IPS-NIHi7 (cell line): Measurements from ENCODE around the gene TUBB6.

ENCODE experiments used
- DNase-seq: peaks from one replicate; pipeline ENCODE4 v3.0.0; 2012; ENCODE audit warnings: mixed read lengths; ENCODE audit errors: extremely low spot score

The TUBB6 gene

GRCh38 chr18:12307701-12308385 lies at the start of gene TUBB6:
TSS of gene TUBB6 (plus strand) at chr18:12308241. CDS start at chr18:12308293, 52 bp downstream.
- peak; percentile 93 for DNase-seq

GRCh38 chr18:12258719-12259705 lies 49.0 kb upstream of the TUBB6 start:
- no peak for DNase-seq

GRCh38 chr18:12262748-12263147 lies 45.3 kb upstream of the TUBB6 start:
- DNase-seq: no peak

GRCh38 chr18:12264864-12265263 lies 43.2 kb upstream of the TUBB6 start:
- DNase-seq: no peak

- DNase-seq: peak; percentile 91
These were observed 36.4 kb upstream of the TUBB6 start for GRCh38 chr18:12271376-12272235.

GRCh38 chr18:12274793-12275192 lies 33.2 kb upstream of the TUBB6 start:
- DNase-seq: no peak

GRCh38 chr18:12276736-12277554 lies 31.1 kb upstream of the TUBB6 start:
- no peak for DNase-seq

- DNase-seq: no peak
These were observed 29.8 kb upstream of the TUBB6 start for GRCh38 chr18:12278215-12278671.

GRCh38 chr18:12278741-12279682 lies 29.0 kb upstream of the TUBB6 start:
- DNase-seq: peak; percentile 87

GRCh38 chr18:12279781-12280531 lies 28.1 kb upstream of the TUBB6 start:
- DNase-seq: no peak

GRCh38 chr18:12281861-12282260 lies 26.2 kb upstream of the TUBB6 start:
- DNase-seq: no peak

- no peak for DNase-seq
These were observed 25.5 kb upstream of the TUBB6 start for GRCh38 chr18:12282442-12283039.

GRCh38 chr18:12283256-12283655 lies 24.8 kb upstream of the TUBB6 start:
- peak; percentile 56 for DNase-seq

GRCh38 chr18:12283666-12284065 lies 24.4 kb upstream of the TUBB6 start:
- DNase-seq: no peak

- peak; percentile 43 for DNase-seq
These were observed 20.8 kb upstream of the TUBB6 start for GRCh38 chr18:12287131-12287681.

- DNase-seq: no peak
These were observed 20.2 kb upstream of the TUBB6 start for GRCh38 chr18:12287684-12288402.

- no peak for DNase-seq
These were observed 19.7 kb upstream of the TUBB6 start for GRCh38 chr18:12288403-12288755.

GRCh38 chr18:12290086-12290485 lies 18.0 kb upstream of the TUBB6 start:
- no peak for DNase-seq
